ENCODE data around the gene USP7. TPM values are rescaled to one million over a fixed set of nuclear protein-coding genes. Genes with fewer than 3 reads are reported as not detected.

USP7 gene
- total RNA-seq, 4 donors from 2014 or later: 67.9 to 84.7 (median 73.3) TPM

DNA sequence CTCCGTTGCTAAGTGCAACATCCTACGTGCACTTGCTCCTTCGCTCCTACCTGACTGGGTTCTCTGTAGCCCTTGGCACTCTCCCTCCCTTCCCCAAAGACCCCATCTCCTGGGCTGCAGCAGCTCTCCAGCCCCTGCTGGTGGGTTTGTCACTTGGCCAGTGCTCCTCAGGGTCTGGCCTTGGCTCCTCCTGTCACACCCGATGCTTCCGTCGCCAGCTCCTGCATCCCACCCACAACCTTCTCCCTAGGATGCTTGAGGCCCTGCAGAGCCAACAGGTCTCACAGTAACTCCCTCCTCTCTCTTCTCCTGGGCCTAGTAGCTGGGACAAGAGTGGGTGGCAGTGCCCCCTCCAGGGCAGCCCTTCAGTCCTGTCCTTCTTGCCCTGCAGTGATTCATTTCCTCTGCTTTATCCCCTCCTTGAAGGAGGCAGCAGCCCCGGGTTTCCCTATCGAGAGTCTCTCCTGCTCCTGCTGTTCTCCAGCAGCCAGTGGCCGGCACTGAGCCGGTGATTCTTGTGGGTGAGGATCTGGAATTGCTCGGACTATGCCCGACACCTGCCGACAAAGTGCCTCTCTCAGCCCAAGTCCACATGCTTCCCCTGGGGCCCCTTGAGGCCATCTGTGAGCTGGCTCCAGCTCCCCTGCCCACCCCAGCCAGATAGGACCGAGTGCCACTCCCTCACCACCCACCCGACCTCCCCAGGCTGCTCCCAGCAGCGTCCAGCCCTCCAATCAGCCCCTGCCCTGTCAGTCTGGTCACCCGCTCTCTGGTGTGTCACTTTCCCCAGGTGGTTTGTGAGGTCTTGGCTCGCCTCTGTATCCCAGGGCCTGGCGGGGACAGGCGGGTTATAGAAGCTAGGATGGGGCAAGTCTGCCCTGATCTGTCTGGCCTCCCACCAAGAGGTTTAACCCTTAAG, 77.8 kb downstream of the USP7 start:
- H3K27ac ChIP-seq (replicated peaks in 1 of 4): no peak overlapping the region
- peaks cover 0 to 44% (median 11%) of the 10 kb centered on the region in 4 donors for H3K27me3 ChIP-seq
- TF ChIP-seq EP300 (IDR thresholded peaks at IDR 0.05) (no peak), POLR2A (IDR thresholded peaks at IDR 0.05; ENCODE audit: low read depth) (no peak), POLR2AphosphoS5 (IDR thresholded peaks at IDR 0.05) (no peak)
- TF ChIP-seq, protein P1, sequence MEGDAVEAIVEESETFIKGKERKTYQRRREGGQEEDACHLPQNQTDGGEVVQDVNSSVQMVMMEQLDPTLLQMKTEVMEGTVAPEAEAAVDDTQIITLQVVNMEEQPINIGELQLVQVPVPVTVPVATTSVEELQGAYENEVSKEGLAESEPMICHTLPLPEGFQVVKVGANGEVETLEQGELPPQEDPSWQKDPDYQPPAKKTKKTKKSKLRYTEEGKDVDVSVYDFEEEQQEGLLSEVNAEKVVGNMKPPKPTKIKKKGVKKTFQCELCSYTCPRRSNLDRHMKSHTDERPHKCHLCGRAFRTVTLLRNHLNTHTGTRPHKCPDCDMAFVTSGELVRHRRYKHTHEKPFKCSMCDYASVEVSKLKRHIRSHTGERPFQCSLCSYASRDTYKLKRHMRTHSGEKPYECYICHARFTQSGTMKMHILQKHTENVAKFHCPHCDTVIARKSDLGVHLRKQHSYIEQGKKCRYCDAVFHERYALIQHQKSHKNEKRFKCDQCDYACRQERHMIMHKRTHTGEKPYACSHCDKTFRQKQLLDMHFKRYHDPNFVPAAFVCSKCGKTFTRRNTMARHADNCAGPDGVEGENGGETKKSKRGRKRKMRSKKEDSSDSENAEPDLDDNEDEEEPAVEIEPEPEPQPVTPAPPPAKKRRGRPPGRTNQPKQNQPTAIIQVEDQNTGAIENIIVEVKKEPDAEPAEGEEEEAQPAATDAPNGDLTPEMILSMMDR (IDR thresholded peaks at IDR 0.05): no peak
- WGBS: 13% methylated on average over 18 of the region's 20 CpGs
- peaks cover 3 to 16% (median 15%) of the 10 kb centered on the region in 4 donors for H3K36me3 ChIP-seq
- intact Hi-C loops (cut with DNase I): no loop called here
- H3K9me3 ChIP-seq: no peaks in the 10 kb centered on the region
- no peak overlapping the region for H3K4me3 ChIP-seq
- H3K4me1 ChIP-seq: peaks cover 16 to 27% (median 21%) of the 10 kb centered on the region in 4 donors
- no peak for DNase-seq (ENCODE audit: extremely low spot score)

DNA sequence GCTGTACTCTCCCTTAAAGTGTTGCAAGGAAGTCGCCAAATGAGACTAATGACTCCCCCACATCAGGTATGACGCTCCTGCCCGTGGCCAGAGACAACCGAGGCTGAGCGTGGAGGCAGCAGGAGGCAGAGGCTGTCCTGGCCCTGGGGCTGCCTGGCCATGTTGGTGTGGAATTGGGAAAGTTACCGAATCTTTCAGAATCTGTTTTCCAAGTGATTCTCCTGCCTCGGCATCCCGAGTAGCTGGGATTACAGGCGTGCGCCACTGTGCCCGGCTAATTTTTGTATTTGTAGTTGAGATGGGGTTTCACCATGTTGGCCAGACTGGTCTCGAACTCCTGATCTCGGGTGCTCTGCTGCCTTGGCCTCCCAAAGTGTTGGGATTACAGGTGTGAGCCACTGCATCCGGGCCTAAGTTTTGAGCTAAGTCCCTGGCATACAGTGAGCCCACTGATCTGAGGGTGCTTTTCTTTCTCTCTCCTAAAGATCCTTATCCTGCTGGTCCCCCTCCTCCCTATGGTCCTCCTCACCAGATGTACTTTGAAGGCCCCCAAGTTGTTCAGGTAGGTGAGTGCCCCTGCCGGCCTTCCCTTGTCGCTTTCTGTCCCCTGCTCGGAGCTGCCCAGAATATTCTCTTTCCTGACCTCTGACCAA, 80.9 kb downstream of the USP7 start:
- Histone ChIP-seq H3K4me1 (peaks cover 18 to 25% (median 22%) of the 10 kb centered on the region in 4 donors), H3K27ac (replicated peaks in 1 of 4) (no peak overlapping the region), H3K27me3 (peaks cover 0 to 61% (median 11%) of the 10 kb centered on the region in 4 donors), H3K36me3 (no peaks in the 10 kb centered on the region), H3K4me3 (no peak overlapping the region), H3K9me3 (no peaks in the 10 kb centered on the region)
- intact Hi-C loops (cut with DNase I): no loop called here
- WGBS: 83% methylated on average over 17 of the region's 17 CpGs
- DNase-seq (ENCODE audit: extremely low spot score): no peak
- TF ChIP-seq POLR2A (IDR thresholded peaks at IDR 0.05; ENCODE audit: low read depth) (no peak), POLR2AphosphoS5 (IDR thresholded peaks at IDR 0.05) (no peak), EP300 (IDR thresholded peaks at IDR 0.05) (no peak)
- TF ChIP-seq, protein P1 (IDR thresholded peaks at IDR 0.05): no peak

DNA sequence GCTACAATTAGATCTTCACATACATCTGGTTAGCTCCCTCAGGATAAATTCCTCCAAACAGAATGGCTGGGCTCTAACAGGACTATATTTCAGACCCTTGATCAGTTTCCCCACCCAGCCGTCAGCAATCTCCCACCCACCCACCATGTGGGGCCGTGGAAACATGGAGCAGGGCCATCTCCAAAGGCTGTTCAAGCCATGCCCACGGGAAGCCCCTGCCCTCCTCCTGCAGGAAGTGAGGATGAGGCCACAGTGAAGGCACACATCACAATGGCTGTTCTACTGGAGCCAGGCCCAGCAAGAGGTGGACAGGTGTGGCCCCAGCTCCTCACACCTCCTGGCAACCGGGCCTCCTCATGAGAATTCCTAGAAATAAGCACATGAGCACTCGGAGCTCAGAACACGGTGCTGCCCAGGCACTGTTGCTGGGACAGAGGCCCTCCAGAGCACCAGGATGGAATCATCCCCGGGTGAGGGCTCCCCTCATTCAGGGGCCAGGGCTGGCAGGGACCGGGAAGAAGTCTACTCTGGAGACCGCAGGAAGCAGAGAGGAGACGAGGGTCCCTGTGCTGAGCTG, 81.6 kb downstream of the USP7 start, which contains the start of gene LITAFD:
TSS of gene LITAFD (plus strand) at position 311 of the 577 bp plus-strand sequence. CDS start 2,005 bp downstream, outside the sequence.
- Histone ChIP-seq H3K27ac (replicated peaks in 1 of 4) (no peak within 1 kb of the TSS), H3K27me3 (peaks cover 0 to 62% (median 11%) of the 10 kb centered on the region in 4 donors), H3K4me1 (peaks cover 17 to 20% (median 18%) of the 10 kb centered on the region in 4 donors), H3K36me3 (no peaks in the 10 kb centered on the region), H3K9me3 (no peaks in the 10 kb centered on the region), H3K4me3 (no peak within 1 kb of the TSS)
- intact Hi-C loops (cut with DNase I): no loop called here
- TF ChIP-seq, protein P1 (IDR thresholded peaks at IDR 0.05): no peak
- no peak for TF ChIP-seq POLR2AphosphoS5 (IDR thresholded peaks at IDR 0.05)
- 68% methylated on average over 9 of the region's 10 CpGs for WGBS
- no peak for DNase-seq (ENCODE audit: extremely low spot score)

DNA sequence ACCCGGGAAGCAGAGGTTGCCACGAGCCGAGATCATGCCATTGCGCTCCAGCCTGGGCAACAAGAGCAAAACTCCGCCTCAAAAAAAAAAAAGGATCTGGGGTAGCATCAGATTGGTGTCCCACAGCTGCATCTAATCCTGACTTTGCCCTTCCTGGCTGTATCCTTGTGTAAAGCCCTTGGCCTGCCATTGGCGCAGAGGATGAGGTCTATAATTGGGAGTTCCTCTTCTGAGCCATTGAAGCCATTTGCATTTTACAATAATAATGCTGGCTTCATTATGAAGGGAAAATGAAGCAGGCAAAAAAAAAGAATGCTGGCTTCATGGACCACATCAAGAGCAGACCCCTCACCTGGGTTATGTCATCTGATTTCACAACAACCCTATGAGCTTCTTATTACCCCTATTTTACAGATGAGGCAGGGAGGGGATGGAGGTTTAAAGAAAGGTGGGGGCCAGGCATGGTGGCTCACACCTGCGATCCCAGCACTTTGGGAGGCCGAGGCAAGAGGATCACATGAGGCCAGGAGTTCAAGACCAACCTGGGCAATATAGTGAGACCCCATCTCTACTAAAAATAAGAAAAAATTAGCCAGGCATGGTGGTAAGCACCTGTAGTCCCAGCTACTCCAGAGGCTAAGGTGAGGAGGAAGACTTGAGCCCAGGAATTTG, 82.7 kb downstream of the USP7 start:
- no peak overlapping the region for H3K27ac ChIP-seq (replicated peaks in 1 of 4)
- intact Hi-C loops (cut with DNase I): loop anchor here (2.0 kb wide), 1 partner anchor 220 kb away; no protein-coding TSS in a partner anchor
- H3K4me3 ChIP-seq: no peak overlapping the region
- DNase-seq (ENCODE audit: extremely low spot score): no peak
- peaks cover 11 to 14% (median 13%) of the 10 kb centered on the region in 4 donors for H3K4me1 ChIP-seq
- H3K9me3 ChIP-seq: no peaks in the 10 kb centered on the region
- H3K27me3 ChIP-seq: peaks cover 0 to 66% (median 11%) of the 10 kb centered on the region in 4 donors
- TF ChIP-seq, protein P1 (IDR thresholded peaks at IDR 0.05): no peak
- TF ChIP-seq POLR2A (IDR thresholded peaks at IDR 0.05; ENCODE audit: low read depth) (no peak), POLR2AphosphoS5 (IDR thresholded peaks at IDR 0.05) (no peak), EP300 (IDR thresholded peaks at IDR 0.05) (no peak)
- no peaks in the 10 kb centered on the region for H3K36me3 ChIP-seq
- WGBS: 95% methylated on average over 6 of the region's 8 CpGs

Measured in esophagus muscularis mucosa (tissue), 4 donors.